ENCODE data around the gene CARMIL1.

The CARMIL1 gene

DNA sequence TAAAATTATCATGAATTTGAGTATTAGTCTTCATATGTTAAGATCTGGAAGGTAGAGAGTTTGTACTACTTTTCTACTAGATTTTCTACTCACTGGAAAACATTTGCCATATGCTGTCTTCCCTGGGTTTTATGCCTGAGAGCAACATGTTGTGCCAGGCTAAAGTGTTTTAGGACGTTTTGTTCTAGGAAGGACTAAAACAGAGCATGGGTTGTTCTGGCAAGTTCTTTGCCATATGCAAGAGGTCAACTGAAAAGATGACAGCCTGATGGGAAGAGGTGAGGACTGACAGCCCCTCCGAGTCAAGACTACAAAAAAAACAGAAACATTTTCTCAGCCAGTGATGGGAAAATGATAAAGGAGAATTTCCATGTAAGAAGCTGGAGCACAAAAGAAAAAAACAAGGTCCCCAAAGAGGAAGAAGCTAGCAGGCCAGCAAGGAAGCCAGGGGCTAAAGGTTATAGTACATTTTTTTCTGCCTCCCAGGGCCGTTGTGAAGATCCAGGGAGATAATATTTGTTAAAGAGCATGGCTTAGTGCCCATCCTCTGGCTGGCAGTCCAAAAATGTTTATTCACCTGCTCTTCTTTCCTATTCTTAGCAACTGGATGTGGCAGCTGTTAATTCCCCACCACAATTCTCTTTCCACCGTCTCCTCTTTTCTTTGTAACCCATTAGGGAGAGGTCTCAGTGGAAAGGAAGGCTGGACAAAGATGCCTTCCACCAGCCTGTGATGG is 380.6 kb downstream of the CARMIL1 start:
- no peak for DNase-seq (ENCODE audit: low read depth)

DNA sequence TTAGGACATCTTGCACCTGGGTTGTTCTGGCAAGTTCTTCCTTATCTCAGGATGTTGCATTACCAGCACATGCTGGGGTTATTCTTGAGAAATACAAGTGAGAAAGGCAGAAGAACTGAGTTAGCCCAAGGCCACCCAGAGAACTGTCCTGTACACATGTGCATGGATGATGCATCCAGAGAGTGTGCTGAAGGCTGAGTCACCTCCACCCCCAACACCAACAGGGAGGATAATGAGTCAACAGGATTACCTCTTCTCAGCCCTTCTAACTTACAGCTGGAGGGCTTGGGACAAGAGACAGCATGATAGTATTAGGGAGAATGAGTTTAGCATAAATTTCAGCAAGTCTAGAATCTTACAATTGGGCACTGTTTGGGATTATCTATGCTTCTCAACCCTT is 381.3 kb downstream of the CARMIL1 start:
- peak; percentile 21 for DNase-seq (ENCODE audit: low read depth)

DNA sequence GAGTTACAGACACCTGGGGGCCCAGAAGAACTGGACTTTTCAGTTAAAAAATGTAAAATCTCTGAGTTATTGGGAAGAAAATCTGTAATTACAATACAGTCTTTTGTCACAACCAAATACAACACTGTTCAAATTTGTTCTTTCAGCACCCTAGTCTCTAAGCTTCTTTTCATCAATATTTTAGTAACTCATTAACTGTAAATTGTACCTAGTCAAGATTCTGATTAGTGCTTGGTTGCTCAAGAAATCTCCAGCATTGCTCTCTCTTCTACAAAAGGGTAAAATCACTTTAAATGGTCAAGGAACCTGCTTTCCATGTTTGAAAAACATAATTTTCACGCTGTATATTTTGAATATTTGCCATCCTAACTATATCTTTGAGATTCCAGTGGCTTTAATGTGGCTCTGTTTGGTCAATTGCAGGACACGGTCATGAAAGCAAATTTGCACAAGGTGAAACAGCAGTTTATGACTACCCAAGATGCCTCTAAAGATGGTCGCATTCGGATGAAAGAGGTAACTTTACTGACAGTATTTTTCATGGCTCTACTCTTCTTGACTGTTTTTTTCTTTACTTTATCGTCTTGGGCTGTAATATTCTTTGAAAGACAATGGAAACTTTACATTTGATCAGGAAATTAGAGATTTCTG is 382.1 kb downstream of the CARMIL1 start:
- DNase-seq (ENCODE audit: low read depth), result no peak

DNA sequence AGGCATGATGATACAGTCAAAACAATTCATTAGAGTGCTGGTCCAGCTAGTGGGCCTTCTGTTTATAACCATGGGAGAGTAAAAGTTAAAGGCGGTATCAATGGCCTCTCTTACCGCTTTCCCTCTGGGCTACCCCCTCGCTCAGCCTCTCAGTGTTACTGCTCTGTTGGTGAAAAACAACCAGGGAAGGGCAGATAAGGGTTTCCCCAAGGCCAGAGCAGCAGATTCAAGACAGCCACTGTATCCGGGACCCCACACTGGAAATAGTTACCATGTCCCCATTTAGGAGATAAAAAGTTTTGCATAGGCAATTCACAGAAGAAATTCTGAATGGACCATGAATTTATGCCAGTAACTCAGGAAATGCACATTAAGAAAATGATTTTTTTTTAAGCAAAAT is 386.3 kb downstream of the CARMIL1 start:
- DNase-seq (ENCODE audit: low read depth), result no peak

DNA sequence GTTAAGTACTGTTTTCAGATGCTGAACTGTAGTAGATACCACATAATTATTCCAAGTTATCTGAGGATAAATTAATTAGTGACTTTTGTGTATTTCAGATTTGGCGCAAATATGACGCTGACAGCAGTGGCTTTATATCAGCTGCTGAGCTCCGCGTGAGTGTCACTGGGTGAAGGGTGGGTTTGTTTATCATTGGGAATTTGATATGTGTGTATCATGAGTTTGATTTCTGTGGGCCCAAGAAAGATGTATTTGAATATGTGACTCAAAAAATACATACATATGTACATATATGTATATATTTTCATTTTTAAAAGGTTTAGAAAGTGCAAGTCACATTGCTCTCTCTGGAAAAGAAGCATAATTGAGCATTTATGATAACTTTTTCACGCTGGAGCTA is 390.2 kb downstream of the CARMIL1 start:
- no peak for DNase-seq (ENCODE audit: low read depth)
